22Rv1 (cell line): Measurements from ENCODE around the gene VPS9D1.

Source experiments
- H3K27ac ChIP-seq: fragments of 450-650 bp; 2 replicates; pipeline ENCODE4 v1.5.1; 2017
- CTCF ChIP-seq: fragments of 450-650 bp; IDR thresholded peaks from 2 replicates; pipeline ENCODE4 v1.5.1; 2017; ENCODE audit warnings: mild to moderate bottlenecking
- ZFX ChIP-seq: fragments of 450-650 bp; IDR thresholded peaks from 2 replicates; pipeline ENCODE4 v1.6.1; 2017; ENCODE audit warnings: antibody characterized with exemption, borderline replicate concordance

The VPS9D1 gene

GRCh38 chr16:89722392-89723278, 1.9 kb upstream of the VPS9D1 start:
- peak overlapping the region; percentile 97 for H3K27ac ChIP-seq
- TF ChIP-seq ZFX (no peak), CTCF (no peak)

GRCh38 chr16:89721546-89722391, 1.1 kb upstream of the VPS9D1 start:
- H3K27ac ChIP-seq, result peak overlapping the region; percentile 97
- TF ChIP-seq CTCF (no peak), ZFX (no peak)

GRCh38 chr16:89720551-89720812, 216 bp downstream of the VPS9D1 start:
- TF ChIP-seq CTCF (no peak), ZFX (no peak)
- peak overlapping the region; percentile 97 for H3K27ac ChIP-seq

- peak overlapping the region; percentile 97 for H3K27ac ChIP-seq
- TF ChIP-seq CTCF (no peak), ZFX (no peak)
These were observed 2.8 kb downstream of the VPS9D1 start for GRCh38 chr16:89717688-89718505.

- H3K27ac ChIP-seq, result peak overlapping the region; percentile 97
- no peak for TF ChIP-seq ZFX
- no peak for TF ChIP-seq CTCF
These were observed 3.6 kb downstream of the VPS9D1 start for GRCh38 chr16:89716916-89717687.

- no peak for TF ChIP-seq ZFX
- peak overlapping the region; percentile 34 for H3K27ac ChIP-seq
These were observed 4.2 kb downstream of the VPS9D1 start for GRCh38 chr16:89716493-89716892.
